HepG2 (cell line): ENCODE results near the gene EIF4G2. TPM values are rescaled to one million over a fixed set of nuclear protein-coding genes. Genes with fewer than 3 reads are reported as not detected.

ENCODE experiments used
- CREM ChIP-seq, 2 experiments: sonication (generic) in 1 of 2; formaldehyde crosslinking in 1 of 2; IDR thresholded peaks; 2 replicates each; pipeline versions ENCODE4 v1.4.0 to v1.6.1; 2016 to 2020; ENCODE audit warnings: antibody characterized with exemption in 1 of 2, mild to moderate bottlenecking in 1 of 2, missing genetic modification reagents in 1 of 2
- DMTF1 ChIP-seq: sonication (generic); formaldehyde crosslinking; IDR thresholded peaks from 2 replicates; pipeline ENCODE4 v1.4.0; 2020; ENCODE audit warnings: mild to moderate bottlenecking, missing genetic modification reagents
- FOXC1 ChIP-seq: sonication (generic); formaldehyde crosslinking; IDR thresholded peaks from 2 replicates; pipeline ENCODE4 v1.8.0; 2022; ENCODE audit warnings: mild to moderate bottlenecking, missing genetic modification reagents, borderline replicate concordance
- JUN ChIP-seq: sonication (generic); formaldehyde crosslinking; IDR thresholded peaks from 2 replicates; pipeline ENCODE4 v1.4.0; 2020; ENCODE audit warnings: mild to moderate bottlenecking, missing genetic modification reagents
- MATR3 ChIP-seq: sonication (generic); formaldehyde crosslinking; IDR thresholded peaks from 2 replicates; pipeline ENCODE4 v1.4.0; 2020; ENCODE audit warnings: missing genetic modification reagents
- MXI1 ChIP-seq: IDR thresholded peaks from 3 replicates; pipeline ENCODE4 v1.6.1; 2012; ENCODE audit warnings: low read depth, low read length, inconsistent platforms, borderline replicate concordance
- NCOA1 ChIP-seq: sonication (generic); formaldehyde crosslinking; IDR thresholded peaks from 2 replicates; pipeline ENCODE4 v1.9.0; 2021; ENCODE audit warnings: missing genetic modification reagents
- PLSCR1 ChIP-seq: sonication (generic); formaldehyde crosslinking; IDR thresholded peaks from 2 replicates; pipeline ENCODE4 v1.5.0; 2020; ENCODE audit warnings: missing genetic modification reagents, mild to moderate bottlenecking, borderline replicate concordance
- SMC3 ChIP-seq: IDR thresholded peaks from 2 replicates; pipeline ENCODE4 v1.6.1; 2011; ENCODE audit warnings: low read length, improper control_type of control experiment
- SRSF1 ChIP-seq: fragments of 200-400 bp; formaldehyde crosslinking; optimal IDR thresholded peaks from 2 replicates; pipeline ENCODE3; 2017; ENCODE audit warnings: mild to moderate bottlenecking, low read depth, low read length, moderate library complexity
- SRY ChIP-seq: sonication (generic); formaldehyde crosslinking; IDR thresholded peaks from 2 replicates; pipeline ENCODE4 v1.8.0; 2022; ENCODE audit warnings: mild to moderate bottlenecking, missing genetic modification reagents
- ZHX2 ChIP-seq, 2 experiments: sonication (generic) in 1 of 2; formaldehyde crosslinking in 1 of 2; IDR thresholded peaks; 2 replicates each; pipeline versions ENCODE4 v1.6.1 to v1.9.0; 2014 to 2022; ENCODE audit warnings: antibody characterized with exemption in 1 of 2, borderline replicate concordance in 1 of 2, inconsistent platforms in 1 of 2, low read depth in 1 of 2, missing genetic modification reagents in 1 of 2
- ZNF230 ChIP-seq: sonication (generic); formaldehyde crosslinking; IDR thresholded peaks from 2 replicates; pipeline ENCODE4 v1.4.0; 2020; ENCODE audit warnings: mild to moderate bottlenecking, missing genetic modification reagents
- ZNF329 ChIP-seq: sonication (generic); formaldehyde crosslinking; IDR thresholded peaks from 2 replicates; pipeline ENCODE4 v1.9.0; 2021; ENCODE audit warnings: low read depth, mild to moderate bottlenecking, missing genetic modification reagents
- ZNF414 ChIP-seq: sonication (generic); formaldehyde crosslinking; IDR thresholded peaks from 2 replicates; pipeline ENCODE4 v1.5.0; 2020; ENCODE audit warnings: missing genetic modification reagents
- ZNF431 ChIP-seq: sonication (generic); formaldehyde crosslinking; IDR thresholded peaks from 2 replicates; pipeline ENCODE4 v1.9.0; 2022; ENCODE audit warnings: missing genetic modification reagents, low read depth, mild to moderate bottlenecking, borderline replicate concordance
- ZNF552 ChIP-seq: sonication (generic); formaldehyde crosslinking; IDR thresholded peaks from 2 replicates; pipeline ENCODE4 v1.9.0; 2022; ENCODE audit warnings: missing genetic modification reagents, mild to moderate bottlenecking, borderline replicate concordance
- ZNF678 ChIP-seq: sonication (generic); formaldehyde crosslinking; IDR thresholded peaks from 2 replicates; pipeline ENCODE4 v1.4.0; 2020; ENCODE audit warnings: mild to moderate bottlenecking, missing genetic modification reagents
- ZNF782 ChIP-seq: sonication (generic); formaldehyde crosslinking; IDR thresholded peaks from 2 replicates; pipeline ENCODE4 v1.4.0; 2020; ENCODE audit warnings: missing genetic modification reagents, mild to moderate bottlenecking, borderline replicate concordance
- ZNF841 ChIP-seq: sonication (generic); formaldehyde crosslinking; IDR thresholded peaks from 2 replicates; pipeline ENCODE4 v1.8.1; 2023; ENCODE audit warnings: missing genetic modification reagents, borderline replicate concordance
- polyA plus RNA-seq, 8 experiments: library from polyadenylated mRNA; depleted of rRNA in 3 of 8; stranded (reverse) in 7 of 8; unstranded in 1 of 8; fragments of >200 nt; fragmentation: Illumina TruSeq in 4 of 8; extraction: Trizol in 4 of 8; gene quantifications; 2 replicates each; pipeline versions ENCODE4 v1.2.1 to v1.2.3, GENCODE V29; 2011 to 2016; ENCODE audit warnings: low read depth in 4 of 8, missing spikeins in 1 of 8, mixed read lengths in 1 of 8; ENCODE audit not compliant: insufficient read depth in 1 of 8
- total RNA-seq, 5 experiments: library from RNA; depleted of rRNA; stranded (reverse); fragments of >200 nt; fragmentation: Illumina TruSeq; extraction: Trizol; gene quantifications; 2 replicates each; pipeline ENCODE4 v1.2.3, GENCODE V29; 2016; ENCODE audit warnings: low read depth in 1 of 5

EIF4G2 gene
- total and polyA plus RNA-seq, 2 of the 13 experiments (the other 11 are each of a cell fraction or from before 2014, with no cell fraction given), result 362 to 546 TPM

GRCh38 chr11:10792385-10793068, 16.2 kb downstream of the EIF4G2 start (continued):
- TF ChIP-seq DMTF1 (CRISPR knock-in tag) (no peak), ZNF678 (CRISPR knock-in tag) (no peak), ZNF782 (CRISPR knock-in tag) (peak; percentile 43; the same call in 1 of the 2 replicates), SRY (CRISPR knock-in tag) (no peak), MXI1 (no peak), ZNF414 (CRISPR knock-in tag) (no peak), FOXC1 (0 out of 2 replicates have a peak, but pooled peaks have one; percentile 26), ZNF230 (CRISPR knock-in tag) (no peak), SMC3 (peak; percentile 49; the same call in 1 of the 2 replicates), NCOA1 (CRISPR knock-in tag) (no peak), ZNF431 (no peak), PLSCR1 (CRISPR knock-in tag) (no peak), JUN (CRISPR knock-in tag) (no peak), CREM (IDR thresholded peaks at IDR 0.05) (no peak), CREM (CRISPR knock-in tag; IDR thresholded peaks at IDR 0.05) (no peak), ZNF329 (CRISPR knock-in tag) (no peak), ZNF552 (CRISPR knock-in tag) (no peak), SRSF1 (no peak), ZHX2 (IDR thresholded peaks at IDR 0.05; ENCODE audit: low read depth) (no peak), ZHX2 (CRISPR knock-in tag; IDR thresholded peaks at IDR 0.05; ENCODE audit: borderline replicate concordance) (no peak), MATR3 (CRISPR knock-in tag) (no peak), ZNF841 (no peak)
